GM18499 (cell line): ENCODE results near the gene DCTN3.

Experiments used
- ATAC-seq: cut with Tn5 transposase; IDR thresholded peaks from one replicate; pipeline ENCODE4 v1.9.1; 2021; ENCODE audit warnings: moderate number of reproducible peaks; ENCODE audit not compliant: insufficient read depth, unreplicated experiment

Gene DCTN3

GRCh38 chr9:34625186-34625486 lies 4.8 kb upstream of the DCTN3 start:
- ATAC-seq = no peak

DNA sequence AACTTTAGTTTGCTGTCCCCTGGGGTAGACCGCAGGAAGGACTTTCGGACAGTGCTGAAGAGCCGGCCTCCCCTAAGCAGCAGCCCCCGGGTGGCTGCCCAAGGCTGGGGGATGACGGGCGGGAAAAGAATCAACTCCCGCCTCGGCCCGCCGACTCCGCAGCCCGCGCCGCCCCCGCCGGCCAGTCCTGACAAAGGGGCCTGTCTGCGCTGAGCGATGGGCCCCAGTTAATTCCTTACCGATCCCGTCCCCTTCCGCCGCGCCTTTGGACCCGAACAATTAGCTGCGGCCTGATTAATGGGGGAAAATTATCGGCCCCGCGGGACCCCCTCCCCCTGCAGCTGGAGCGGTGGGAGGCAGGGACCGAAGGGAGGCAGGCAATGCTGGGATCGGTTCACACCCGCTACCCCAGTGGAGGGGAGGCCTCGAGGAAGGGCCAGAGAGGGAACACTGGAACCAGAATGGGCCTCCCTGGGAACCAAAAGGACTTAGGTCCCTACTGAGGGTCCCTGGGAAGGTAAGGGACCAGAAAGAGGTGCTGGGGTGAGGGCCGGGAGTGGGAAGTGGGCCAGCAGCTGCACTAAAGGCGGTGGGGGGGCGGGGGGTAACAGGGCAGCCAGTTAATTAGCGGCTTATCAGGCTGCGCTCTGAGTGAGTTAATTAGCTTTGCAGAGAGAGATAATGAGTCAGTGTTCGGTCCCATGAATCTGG lies 4.3 kb upstream of the DCTN3 start:
- no peak for ATAC-seq

DNA sequence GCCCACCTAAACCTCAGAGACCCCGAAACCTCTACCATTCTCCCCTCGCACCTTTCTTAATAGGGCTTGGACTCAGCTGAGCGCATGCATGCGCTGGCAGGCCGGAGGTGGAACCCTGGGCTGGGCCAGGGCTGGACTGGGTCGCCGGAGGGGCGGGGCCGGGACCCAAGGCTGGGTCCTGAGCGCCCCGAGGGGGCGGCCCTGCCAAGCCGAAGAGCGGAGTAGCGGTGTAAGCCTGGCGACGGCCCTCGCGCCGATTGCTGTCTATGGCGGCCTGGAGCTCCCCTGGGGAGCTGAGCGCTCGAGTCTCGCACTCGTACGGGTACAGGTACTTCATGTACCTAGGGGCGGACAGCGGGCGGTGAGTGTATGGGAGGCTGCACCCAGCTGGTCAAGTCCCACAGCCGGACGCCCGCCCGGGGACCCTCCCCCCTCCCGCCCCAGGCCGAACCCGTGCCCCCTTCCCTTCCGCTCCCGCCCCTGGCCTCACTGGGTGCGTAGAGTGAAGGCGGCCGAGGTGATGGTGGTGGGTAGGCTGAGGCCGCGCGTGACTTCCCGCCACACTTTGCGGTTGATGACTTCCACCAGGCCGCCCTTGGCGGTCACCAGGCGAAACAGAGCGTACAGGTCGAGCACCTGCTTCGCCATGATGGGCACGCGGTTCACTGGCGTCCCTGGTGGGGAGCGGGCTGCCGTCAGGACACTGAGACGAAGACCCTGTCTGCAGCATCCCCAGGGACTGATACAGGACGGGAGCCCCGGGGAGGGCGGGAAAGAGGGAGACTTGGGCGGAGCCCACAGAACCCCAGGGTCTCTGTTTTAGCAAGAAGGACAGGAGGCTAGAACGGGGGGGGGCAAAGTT lies 3.3 kb upstream of the DCTN3 start:
- no peak for ATAC-seq

DNA sequence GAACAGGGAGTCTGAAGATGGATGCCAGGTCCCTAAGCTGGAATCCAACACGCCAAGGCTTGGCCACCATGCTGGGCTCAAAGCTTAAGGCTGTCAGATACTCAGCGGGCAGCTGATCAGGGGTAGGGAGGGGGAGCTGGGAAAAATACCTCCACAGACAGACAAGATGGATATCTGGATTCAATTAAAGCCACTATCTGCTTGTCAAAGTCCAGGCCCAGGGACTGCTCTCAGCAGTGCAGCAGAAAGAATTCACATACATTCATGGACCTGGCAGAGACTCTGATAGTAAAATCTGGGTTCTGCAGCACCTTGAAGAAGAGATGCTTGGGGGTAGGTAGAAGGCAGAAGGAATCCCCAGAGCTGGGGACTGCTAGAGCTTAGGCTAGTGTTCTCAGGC lies 5.2 kb downstream of the DCTN3 start:
- no peak for ATAC-seq

DNA sequence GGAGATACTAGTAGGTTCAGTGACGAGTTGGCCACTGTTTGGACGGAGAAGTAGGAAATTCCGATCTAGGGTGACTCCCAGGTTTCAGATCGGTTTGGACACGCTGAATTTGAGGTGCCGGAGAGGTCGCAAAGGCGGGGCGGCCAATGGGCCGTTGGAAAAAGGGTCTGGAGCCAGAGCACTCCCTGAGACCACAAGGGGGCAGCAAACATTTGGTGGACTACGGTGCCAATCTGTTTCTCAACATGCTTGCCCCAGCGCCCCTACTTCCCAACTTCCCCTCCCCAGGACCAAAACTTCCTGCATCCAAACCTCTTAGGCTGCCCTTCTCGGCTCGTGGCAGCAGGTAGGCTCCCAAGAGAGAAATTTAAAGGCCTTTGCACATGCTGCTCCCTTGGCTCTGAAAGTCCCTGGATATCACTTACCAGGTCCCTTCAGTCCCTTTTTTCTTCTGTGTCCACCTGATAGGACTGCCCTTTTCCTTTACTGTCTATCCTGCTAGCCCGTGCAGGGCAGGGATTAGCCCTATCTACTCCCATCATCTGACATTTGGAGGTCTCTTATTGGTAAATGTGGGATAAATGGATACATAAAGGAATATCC lies 7.4 kb downstream of the DCTN3 start:
- ATAC-seq = no peak

DNA sequence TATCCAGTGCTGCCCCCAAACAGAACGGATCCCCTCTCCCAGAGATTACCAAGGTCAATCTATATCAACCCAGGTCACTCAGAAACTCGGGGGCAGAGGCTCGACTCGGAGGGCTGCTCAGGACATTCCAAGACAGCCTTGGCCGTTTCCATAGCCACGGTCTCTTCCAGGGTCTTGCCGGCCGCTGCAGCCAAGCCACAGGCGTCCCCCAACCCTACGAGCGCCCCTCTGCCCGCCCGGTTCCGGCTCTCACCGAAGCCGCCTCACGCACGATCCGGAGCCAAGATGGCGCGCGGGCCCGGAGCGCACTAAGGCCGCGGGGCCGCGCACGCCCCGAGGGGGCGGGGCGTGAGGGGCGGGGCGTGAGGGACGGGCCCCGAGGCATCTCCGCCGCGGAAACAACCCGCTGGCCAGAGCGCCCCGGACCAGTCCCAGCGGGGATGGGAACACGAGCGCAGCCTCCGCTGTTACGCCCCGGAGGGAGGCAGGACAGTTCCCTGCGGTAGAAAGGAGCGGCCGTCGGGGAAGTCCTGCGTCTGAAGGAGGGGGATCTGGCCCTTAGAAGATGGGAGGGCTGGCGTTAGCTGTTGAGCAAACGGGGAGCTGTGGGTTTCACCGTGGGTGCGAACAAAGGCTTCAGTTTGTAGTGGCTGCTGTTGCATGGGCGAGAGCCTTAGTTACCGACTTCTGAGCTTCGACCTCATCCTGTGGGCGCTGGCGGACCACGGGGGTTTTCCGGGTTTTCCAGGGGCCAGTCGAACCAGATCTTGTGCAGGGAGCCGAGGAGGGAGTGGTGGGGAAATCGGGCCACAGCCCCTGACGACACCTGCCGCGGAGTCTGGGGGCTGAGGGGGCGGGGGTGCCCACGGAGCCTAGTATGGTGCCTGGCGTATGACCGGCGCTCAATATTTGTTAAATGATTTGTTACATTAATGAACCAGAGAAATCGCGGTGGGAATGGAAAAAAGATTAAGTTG lies 8.2 kb downstream of the DCTN3 start, which contains the start of gene RPP25L:
Gene RPP25L (minus strand): TSS at position 287 of the 977 bp plus-strand sequence. CDS start 801 bp downstream, outside the sequence.
- ATAC-seq = no peak

DNA sequence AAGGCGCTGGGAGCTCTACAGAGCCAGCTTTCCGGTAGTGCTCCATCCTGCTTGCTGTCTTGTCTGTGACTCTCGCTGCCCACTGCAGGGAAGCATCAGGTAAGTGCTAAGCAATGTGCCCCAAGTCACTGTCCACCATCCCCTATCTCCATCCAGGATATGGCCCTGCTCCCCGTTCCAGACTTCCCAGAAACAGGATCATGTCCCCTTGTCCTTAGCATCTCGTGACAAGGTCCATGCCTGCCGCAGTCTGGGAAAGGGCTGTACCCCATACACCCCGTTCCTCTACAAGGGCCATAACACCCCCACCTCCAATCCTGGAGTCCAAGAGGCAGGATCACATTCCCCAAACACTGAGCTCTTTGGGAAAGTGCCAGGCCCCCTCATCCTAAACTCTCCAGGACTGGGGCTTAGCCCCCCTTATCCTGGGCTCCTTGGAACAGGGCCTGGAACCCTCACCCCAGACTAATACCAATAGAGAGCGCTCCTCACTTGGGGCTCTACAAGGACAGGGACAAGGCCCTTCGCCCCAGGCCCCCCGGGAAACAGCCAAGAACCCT lies 9.0 kb downstream of the DCTN3 start:
- no peak for ATAC-seq

DNA sequence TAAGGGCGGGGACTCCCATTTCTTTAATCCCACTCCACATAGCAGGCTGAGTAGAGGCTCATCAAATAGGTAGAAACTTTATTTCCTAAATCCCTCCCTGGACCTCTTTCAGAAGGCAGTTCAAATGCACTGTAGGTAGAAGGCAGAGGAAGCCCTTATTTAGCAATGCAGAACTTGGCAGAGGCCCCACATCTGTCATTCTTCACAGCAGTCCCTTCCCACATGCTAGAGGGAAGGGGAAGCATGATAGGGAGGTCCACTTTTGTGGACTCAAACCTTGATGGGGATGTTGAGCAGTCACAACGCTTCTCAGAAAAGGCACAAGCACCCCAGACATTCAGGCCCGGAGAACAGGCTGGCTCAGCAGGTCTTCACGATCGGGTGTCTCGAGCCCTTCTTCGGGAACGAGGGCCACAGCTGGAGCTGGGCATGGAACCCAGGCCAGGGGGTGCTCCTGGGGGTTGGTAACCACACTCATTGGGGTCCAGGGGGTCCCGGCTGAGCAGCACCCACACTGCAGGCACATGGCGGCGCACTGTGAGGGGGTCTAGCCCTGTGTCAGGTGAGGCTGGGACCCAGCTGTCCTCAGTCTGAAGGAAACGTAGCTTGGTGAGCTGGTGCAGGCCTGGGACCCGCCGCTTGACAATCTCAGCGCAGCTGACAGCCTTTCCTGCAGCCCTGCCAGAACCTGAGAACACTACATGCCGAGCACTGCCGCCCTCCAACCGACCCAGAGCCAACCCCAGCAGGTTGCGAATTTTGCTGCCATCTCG lies 9.7 kb downstream of the DCTN3 start:
- ATAC-seq = no peak

- no peak for ATAC-seq
Measured at GRCh38 chr9:34607331-34607730, 13.0 kb downstream of the DCTN3 start.

- ATAC-seq = no peak
Measured at GRCh38 chr9:34606905-34607304, 13.4 kb downstream of the DCTN3 start.

DNA sequence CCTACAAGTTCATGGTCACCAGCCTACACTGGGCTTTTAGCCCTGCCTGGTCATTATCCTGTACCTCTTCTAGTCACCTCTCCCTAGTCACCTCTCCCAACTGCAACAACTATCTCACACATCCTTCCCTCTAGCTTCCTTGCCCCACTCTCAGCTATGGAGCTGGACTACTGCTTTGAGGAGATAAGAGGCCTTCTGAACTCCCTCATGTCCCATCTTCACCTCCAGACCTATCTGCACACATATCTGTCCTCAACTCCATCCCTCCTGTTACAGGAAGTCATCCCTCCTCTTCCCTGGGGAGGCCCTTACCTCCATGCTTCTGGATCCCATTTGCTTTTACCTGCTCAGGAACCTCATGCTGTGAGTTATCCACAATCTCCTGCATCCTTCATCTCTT lies 14.1 kb downstream of the DCTN3 start:
- ATAC-seq = no peak

- no peak for ATAC-seq
Measured at GRCh38 chr9:34603610-34604231, 16.6 kb downstream of the DCTN3 start.

GRCh38 chr9:34601937-34602573 lies 18.2 kb downstream of the DCTN3 start:
- ATAC-seq = no peak

DNA sequence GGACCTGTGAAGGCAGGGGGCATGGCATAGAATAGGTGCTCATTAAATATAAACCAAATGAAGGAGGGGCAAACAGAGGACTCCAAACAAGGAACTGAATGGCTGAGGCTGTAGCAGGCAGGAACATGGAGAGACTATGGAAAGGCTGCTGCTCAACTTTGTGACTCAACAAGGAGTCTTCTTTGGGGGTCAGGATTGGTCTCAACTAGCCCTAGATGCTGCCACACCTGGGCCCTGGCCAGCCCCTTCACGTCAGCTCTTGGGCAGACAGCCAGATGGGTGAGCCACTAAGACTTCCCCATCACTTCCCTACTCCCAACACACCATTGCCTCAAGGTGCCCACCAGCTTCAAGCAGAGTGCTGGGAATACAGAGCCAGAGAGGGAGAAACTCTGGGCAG lies 19.4 kb downstream of the DCTN3 start:
- no peak for ATAC-seq

DNA sequence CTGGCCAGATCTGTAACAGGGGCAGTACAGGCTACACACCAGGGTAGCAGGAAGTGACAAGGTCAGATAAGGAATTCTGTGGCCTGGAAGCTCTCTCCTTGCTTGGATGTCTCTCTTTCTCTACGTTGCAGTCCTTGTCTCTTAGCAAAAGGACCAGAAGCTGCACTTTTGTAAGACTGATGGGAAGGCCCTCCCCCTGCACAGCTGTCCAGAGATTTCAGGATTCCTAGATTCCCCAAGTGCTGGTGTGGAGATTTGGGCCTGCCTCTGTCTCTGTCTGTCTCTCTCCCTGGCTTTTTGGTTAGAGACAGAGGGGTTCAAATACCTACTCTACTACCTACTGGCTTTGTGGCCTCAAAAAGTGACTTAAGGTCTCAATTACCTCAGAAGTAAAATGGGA lies 20.7 kb downstream of the DCTN3 start:
- ATAC-seq = no peak

DNA sequence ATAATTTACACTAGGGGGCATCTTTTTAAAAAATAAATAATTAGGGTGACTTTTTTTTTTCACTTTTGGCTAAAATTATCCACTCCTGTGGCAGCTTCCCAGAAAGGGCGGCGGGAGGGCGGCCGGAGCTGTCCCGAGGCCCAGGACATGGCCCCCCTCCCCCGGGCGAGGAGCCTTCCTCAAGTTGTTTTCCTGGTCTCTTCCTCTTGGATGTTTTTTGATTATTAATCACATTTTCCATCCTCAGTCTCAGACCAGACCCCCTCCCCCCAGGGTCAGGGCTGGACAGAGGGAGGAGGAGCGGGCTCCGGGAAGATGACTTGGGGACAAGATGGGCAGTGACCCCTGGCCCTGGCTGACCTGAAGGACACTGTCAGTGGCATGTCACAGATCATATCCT lies 26.1 kb downstream of the DCTN3 start:
- no peak for ATAC-seq

DNA sequence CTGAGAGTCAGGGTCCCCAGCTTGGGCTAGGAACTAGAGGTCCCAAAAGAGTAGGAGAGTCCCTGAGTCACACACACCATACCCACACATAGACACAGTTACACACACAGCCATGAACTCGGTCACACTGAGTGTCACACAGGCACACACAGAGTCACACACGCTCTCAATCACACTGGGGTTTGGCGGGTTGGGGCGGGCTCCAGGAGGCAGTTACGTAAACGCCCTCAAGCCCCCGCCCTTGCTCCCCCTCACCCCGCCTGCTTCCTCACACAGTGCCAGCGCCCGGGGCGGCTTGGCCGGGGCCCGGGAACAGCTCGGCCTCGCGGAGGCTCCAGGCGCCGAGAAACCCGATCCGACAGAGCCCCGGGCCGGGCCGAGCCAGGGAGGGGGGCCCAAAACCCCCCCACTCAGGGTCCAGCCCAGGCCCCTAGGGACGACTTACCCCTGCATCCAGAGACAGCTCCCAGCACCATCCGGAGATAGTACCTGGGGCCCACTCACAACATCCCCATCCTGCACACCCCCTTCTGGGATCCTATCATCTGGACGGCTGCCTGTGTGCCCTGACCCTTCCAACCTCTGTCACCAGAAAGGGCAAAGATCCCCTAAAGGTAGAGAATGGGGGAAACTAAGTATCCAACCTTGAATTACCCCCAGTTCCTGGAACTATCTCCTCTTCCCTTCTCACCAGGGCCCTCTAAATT lies 27.2 kb downstream of the DCTN3 start:
- no peak for ATAC-seq
